Posterior vena cava (tissue), 2 donors: Measurements from ENCODE around the gene VWA3B. TPM values are rescaled to one million over a fixed set of nuclear protein-coding genes. Genes with fewer than 3 reads are reported as not detected.
"Not testable (repeated sequence)": the region's sequence is repeated elsewhere in the genome, so short reads cannot be mapped to it uniquely, and the experiment has no call there.

Experiments used
- DNase-seq: peaks from one replicate; pipeline ENCODE4 v3.0.0-alpha.2; 2020; ENCODE audit warnings: low spot score
- intact Hi-C, 2 donors: fragments of 100-400 bp; cut with DNase I; formaldehyde crosslinking; loops; one replicate each; pipeline versions ENCODE4 v1.14.1 to v1.14.2; 2022 to 2023
- total RNA-seq, 2 donors: library from RNA; stranded (reverse); fragmentation: NEBNext Ultra II Directional; extraction: Animal tissue kit (Norgen Biotek cat#: 25700); gene quantifications; one replicate each; pipeline ENCODE4 v1.2.1, GENCODE V29; 2021
- donor health status: DM: yes; HTN: yes; CAD: no.
- donor health status: DM: yes; HTN: yes; CAD: no.

The VWA3B gene
- total RNA-seq, 2 donors from 2014 or later = 0.29 TPM; not detected in 1

DNA sequence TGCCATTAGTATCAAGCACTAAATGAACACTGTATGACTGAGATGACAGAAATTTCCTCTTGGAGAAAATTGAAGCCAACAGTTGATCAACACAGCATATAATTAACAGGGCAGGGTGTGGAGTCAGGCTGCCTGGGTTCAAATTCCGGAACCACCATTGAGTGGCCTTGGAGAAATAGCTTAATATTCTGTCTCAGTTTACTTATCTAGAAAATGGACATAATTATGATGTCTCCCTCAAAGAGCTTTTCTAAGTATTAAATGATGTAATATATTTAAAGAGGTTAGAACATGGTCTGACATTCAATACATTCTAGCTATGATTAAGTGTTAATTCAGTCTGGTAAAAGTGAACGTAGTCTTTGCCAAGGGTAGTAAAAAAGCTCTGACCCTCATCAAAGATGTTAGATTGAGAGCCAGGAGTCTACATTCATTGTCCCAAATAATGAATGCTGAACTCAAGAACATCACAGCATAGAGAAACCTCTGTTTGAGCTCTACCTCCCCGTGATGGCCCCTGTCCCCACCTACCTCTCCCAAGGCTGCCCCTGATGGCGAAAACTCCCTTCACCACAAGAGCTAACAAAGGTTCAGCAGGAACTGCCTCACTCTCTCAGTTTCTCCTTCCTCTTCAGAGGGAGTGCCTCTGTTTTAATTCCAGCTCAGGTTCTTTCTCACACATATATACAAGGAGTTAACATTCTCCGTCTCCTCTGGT lies 2.7 kb upstream of the VWA3B start:
- no peak for DNase-seq
- intact Hi-C loops = no loop called here

GRCh38 chr2:98084869-98085238 lies 2.1 kb upstream of the VWA3B start:
- no peak for DNase-seq
- intact Hi-C loops = no loop called here

DNA sequence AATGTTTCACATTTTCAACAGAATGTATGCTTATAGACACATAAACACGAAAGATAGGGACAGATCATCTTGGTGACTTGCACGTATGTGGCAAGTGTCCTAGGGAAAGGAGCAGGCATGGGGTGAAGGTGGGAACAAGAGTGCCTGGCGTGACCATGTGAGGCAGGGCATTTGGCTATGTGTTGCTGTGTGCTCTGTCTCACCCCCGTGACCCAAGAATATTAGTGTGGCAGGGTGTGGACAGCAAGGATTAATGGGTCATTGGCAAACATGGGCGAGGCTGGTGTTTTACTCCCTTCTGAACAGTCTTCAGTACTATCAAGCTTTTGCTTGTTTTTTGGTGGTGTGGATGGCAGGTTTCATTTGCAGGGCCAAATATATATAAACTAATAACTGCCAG lies 1.3 kb upstream of the VWA3B start:
- intact Hi-C loops = no loop called here
- no peak for DNase-seq

DNA sequence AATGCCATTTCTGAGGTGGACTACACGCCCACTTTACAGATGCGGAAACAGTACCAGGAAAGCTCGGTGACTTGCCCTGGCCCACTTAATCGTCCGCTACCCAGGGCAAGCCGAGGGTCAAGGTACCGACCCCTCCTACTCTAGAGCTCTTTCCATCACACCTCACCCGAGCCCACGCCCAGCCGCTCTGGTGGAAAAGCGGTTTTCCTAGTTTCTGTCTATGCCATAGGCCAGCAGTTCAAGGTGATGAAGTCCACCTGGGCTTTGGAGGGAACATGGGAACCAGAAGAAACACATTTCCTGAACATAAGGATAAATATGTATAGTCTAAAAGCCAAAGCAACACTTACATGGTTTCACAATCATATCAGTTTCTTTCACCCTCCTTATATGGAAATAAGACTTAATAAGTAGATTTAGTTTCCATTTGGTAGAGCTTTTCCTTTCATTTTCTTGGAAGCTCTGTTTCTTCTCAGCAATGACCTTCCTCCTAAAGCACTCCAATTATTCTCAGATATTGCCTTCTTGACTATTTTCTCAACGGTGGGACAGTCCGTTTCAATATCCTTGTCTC lies 567 bp downstream of the VWA3B start:
- DNase-seq = no peak
- intact Hi-C loops = no loop called here

- intact Hi-C loops = no loop called here
- DNase-seq = no peak
Measured at GRCh38 chr2:98088261-98088660, 1.3 kb downstream of the VWA3B start.

DNA sequence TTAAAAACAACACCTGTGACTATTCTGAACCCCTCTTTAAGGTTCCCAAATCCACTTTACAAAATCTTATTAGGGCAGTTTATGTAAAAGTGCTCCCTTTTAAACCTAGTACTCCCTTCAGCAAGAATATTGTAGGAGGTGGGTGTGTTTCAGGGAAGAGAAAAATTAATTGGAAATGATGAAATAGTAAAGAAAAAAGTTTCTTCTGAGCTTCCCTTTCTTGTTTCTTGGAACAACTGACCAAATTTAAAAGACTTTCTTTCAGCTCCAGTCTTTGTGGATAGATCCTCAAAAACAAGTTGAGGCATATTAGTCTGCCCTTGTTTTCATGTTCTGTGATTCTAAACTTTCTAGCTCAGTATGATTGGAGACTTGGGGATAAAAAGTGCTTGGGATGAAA lies 3.0 kb downstream of the VWA3B start:
- intact Hi-C loops = no loop called here
- DNase-seq = no peak

- DNase-seq = no peak
- intact Hi-C loops = no loop called here
Measured at GRCh38 chr2:98090951-98091350, 4.0 kb downstream of the VWA3B start.

DNA sequence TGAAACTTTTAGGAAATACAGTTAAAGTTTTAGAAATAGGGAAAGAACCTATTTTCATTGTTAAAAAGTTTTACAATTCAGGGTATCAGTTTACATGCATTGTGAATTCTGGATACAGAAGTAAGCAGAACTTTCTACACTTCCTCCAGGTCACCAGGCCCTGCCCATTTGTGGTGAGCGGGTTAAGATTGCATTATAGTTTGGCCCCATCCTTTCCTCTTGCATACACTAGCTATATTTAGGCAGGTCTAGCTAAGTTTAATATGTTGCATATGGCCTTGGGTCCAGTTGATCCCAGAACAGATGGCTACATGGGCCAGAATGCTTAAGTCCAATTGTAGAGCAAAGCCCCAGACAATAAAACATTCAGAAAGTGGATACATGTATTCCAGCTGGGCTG lies 4.8 kb downstream of the VWA3B start:
- intact Hi-C loops = no loop called here
- no peak for DNase-seq

GRCh38 chr2:98093146-98093545 lies 6.2 kb downstream of the VWA3B start:
- no peak for DNase-seq
- intact Hi-C loops = no loop called here

- DNase-seq = no peak
- intact Hi-C loops = no loop called here
Measured at GRCh38 chr2:98093611-98094010, 6.6 kb downstream of the VWA3B start.

GRCh38 chr2:98099939-98100743 lies 13.2 kb downstream of the VWA3B start:
- intact Hi-C loops = no loop called here
- DNase-seq = no peak

DNA sequence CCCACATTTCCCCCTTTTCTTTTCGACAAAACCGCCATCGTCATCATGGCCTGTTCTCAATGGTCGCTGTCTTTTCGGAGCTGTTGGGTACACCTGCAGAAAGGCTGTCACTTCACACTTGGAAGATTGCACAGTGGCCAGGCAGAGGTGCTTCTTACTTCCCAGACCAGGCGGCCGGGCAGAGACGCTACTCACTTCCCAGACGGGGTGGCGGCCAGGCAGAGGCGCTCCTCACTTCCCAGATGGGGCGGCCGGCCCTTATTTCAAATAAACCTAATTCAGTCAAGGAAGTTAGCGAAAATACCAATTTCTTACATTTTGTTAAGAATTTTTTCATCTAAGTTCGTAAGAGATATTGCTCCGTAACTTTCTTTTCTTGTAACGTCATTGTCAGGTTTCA lies 15.3 kb downstream of the VWA3B start:
- DNase-seq, intact Hi-C loops: not testable (repeated sequence)

GRCh38 chr2:98102878-98103277 lies 15.9 kb downstream of the VWA3B start:
- DNase-seq = no peak
- intact Hi-C loops = no loop called here

DNA sequence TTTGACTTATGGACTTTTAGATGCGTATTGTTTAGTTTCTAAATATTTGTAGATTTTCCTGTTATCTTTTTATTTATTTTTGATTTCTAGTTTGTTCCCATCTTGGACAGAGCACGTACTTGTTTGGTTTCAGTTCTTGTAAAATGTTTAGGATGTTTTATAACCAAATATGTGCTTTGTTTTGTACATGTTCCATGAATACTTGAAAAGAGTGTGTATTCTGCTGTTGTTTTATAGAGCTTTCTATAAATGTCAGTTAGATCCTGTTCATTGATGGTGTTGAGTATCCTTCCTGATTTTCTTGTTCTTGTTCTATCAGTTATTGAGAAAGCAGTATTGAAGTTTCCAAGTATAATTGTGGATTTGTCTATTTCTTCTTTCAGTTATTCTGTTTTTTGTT lies 21.1 kb downstream of the VWA3B start:
- intact Hi-C loops = no loop called here
- no peak for DNase-seq

GRCh38 chr2:98110741-98111140 lies 23.8 kb downstream of the VWA3B start:
- intact Hi-C loops = no loop called here
- no peak for DNase-seq

- intact Hi-C loops = no loop called here
- DNase-seq = no peak
Measured at GRCh38 chr2:98114643-98115330, 27.8 kb downstream of the VWA3B start.

- intact Hi-C loops = no loop called here
- DNase-seq = no peak
Measured at GRCh38 chr2:98118161-98118560, 31.2 kb downstream of the VWA3B start.

DNA sequence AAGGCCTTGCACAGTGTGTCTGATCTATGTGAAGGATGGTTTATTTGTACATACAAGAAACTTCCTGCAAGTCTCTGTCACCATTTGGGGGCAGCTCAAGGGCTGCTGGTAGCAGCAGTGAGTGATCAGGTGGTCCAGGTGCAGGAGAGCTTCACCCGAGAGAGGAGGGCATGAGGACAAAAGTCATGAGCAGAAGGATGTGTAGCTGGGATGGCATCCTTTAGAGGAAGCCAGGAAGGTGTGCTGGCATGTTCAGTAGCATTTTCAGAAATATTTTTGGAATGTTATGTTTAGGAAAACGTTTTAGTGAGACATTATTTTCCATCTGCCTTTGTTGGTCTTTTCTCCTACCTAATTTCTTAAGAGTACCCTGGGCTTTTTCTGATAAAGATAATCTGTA lies 31.9 kb downstream of the VWA3B start:
- DNase-seq = no peak
- intact Hi-C loops = no loop called here

GRCh38 chr2:98121149-98121548 lies 34.2 kb downstream of the VWA3B start:
- intact Hi-C loops = no loop called here
- no peak for DNase-seq

DNA sequence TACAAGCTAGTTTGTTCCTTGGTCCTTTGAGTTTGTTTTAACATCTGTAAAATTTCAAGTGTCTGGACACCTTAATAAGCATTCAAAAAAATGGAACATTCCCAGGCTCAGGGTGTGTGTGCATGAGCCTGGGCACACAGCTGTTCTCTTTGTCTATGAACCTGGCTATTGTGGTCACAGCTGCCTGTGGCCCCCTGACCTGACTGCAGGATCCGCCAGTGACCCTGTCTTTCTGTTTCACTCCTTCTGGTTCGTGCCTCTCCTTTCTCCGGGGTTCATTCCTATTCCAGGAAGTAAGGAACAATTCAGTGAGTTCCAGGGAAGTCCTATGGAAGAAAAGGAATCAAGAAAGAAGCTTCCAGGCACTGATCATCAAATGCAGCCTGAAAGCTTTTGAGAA lies 35.6 kb downstream of the VWA3B start:
- intact Hi-C loops = no loop called here
- DNase-seq = no peak
